ENCODE results near the gene DPH7. TPM values are rescaled to one million over a fixed set of nuclear protein-coding genes. Genes with fewer than 3 reads are reported as not detected.
"Not testable (repeated sequence)": the region's sequence is repeated elsewhere in the genome, so short reads cannot be mapped to it uniquely, and the experiment has no call there.

Gene DPH7
- total RNA-seq, 2 donors from 2014 or later, result 32.5 to 78.0 TPM

GRCh38 chr9:137521405-137521985 lies 57.2 kb downstream of the DPH7 start:
- DNase-seq (ENCODE audit: low spot score), result no peak
- H3K4me1 Mint-ChIP-seq (ENCODE audit: low read depth in 2 of 2), result peaks cover 5 to 18% of the 10 kb centered on the region in 2 donors
- H3K4me3 Mint-ChIP-seq, result no peak overlapping the region
- peak in 1 of 2 donors; percentile 43 for ATAC-seq
- no peaks in the 10 kb centered on the region for H3K9me3 Mint-ChIP-seq
- H3K36me3 Mint-ChIP-seq, result no peaks in the 10 kb centered on the region
- no peak overlapping the region for H3K27ac Mint-ChIP-seq
- H3K27me3 Mint-ChIP-seq, result no peaks in the 10 kb centered on the region

- peaks cover 5 to 18% of the 10 kb centered on the region in 2 donors for H3K4me1 Mint-ChIP-seq (ENCODE audit: low read depth in 2 of 2)
- H3K4me3 Mint-ChIP-seq, result no peak overlapping the region
- no peaks in the 10 kb centered on the region for H3K9me3 Mint-ChIP-seq
- no peaks in the 10 kb centered on the region for H3K36me3 Mint-ChIP-seq
- H3K27ac Mint-ChIP-seq, result no peak overlapping the region
- no peaks in the 10 kb centered on the region for H3K27me3 Mint-ChIP-seq
- no peak for DNase-seq (ENCODE audit: low spot score)
- ATAC-seq, result peak in 1 of 2 donors; percentile 27
Measured at GRCh38 chr9:137520614-137521404, 57.9 kb downstream of the DPH7 start.

GRCh38 chr9:137519553-137519952 lies 59.2 kb downstream of the DPH7 start:
- peak in 1 of 2 donors; percentile 38 for ATAC-seq
- Mint-ChIP-seq H3K9me3 (no peaks in the 10 kb centered on the region), H3K27me3 (no peaks in the 10 kb centered on the region), H3K4me3 (no peak overlapping the region), H3K27ac (no peak overlapping the region), H3K36me3 (no peaks in the 10 kb centered on the region), H3K4me1 (ENCODE audit: low read depth in 2 of 2) (peaks cover 0 to 13% of the 10 kb centered on the region in 2 donors)
- DNase-seq (ENCODE audit: low spot score), result no peak

GRCh38 chr9:137518661-137519459 lies 59.9 kb downstream of the DPH7 start:
- not testable (repeated sequence) for DNase-seq (ENCODE audit: low spot score); H3K27ac Mint-ChIP-seq; H3K9me3 Mint-ChIP-seq; H3K27me3 Mint-ChIP-seq; ATAC-seq; H3K36me3 Mint-ChIP-seq; H3K4me3 Mint-ChIP-seq
- peaks cover 0 to 11% of the 10 kb centered on the region in 2 donors for H3K4me1 Mint-ChIP-seq (ENCODE audit: low read depth in 2 of 2)

GRCh38 chr9:137516144-137516917 lies 62.4 kb downstream of the DPH7 start:
- no peaks in the 10 kb centered on the region for H3K27me3 Mint-ChIP-seq
- peaks cover 6 to 10% of the 10 kb centered on the region in 2 donors for H3K4me1 Mint-ChIP-seq (ENCODE audit: low read depth in 2 of 2)
- ATAC-seq (no peak), DNase-seq (ENCODE audit: low spot score) (no peak)
- H3K4me3 Mint-ChIP-seq, result no peak overlapping the region
- no peaks in the 10 kb centered on the region for H3K9me3 Mint-ChIP-seq
- H3K27ac Mint-ChIP-seq, result no peak overlapping the region
- no peaks in the 10 kb centered on the region for H3K36me3 Mint-ChIP-seq

GRCh38 chr9:137515338-137515724 lies 63.4 kb downstream of the DPH7 start:
- Mint-ChIP-seq H3K4me1 (ENCODE audit: low read depth in 2 of 2) (peaks cover 5 to 6% of the 10 kb centered on the region in 2 donors), H3K4me3 (no peak overlapping the region), H3K27ac (no peak overlapping the region), H3K9me3 (no peaks in the 10 kb centered on the region), H3K27me3 (no peaks in the 10 kb centered on the region), H3K36me3 (no peaks in the 10 kb centered on the region)
- no peak for DNase-seq (ENCODE audit: low spot score)
- ATAC-seq, result no peak

- Mint-ChIP-seq H3K27me3 (no peaks in the 10 kb centered on the region), H3K4me3 (no peak overlapping the region), H3K9me3 (no peaks in the 10 kb centered on the region), H3K4me1 (ENCODE audit: low read depth in 2 of 2) (peaks cover 5 to 6% of the 10 kb centered on the region in 2 donors), H3K27ac (no peak overlapping the region), H3K36me3 (no peaks in the 10 kb centered on the region)
- no peak for ATAC-seq
- no peak for DNase-seq (ENCODE audit: low spot score)
Measured at GRCh38 chr9:137514691-137515337, 63.9 kb downstream of the DPH7 start.

- H3K4me3 Mint-ChIP-seq; H3K27me3 Mint-ChIP-seq; H3K27ac Mint-ChIP-seq; H3K36me3 Mint-ChIP-seq; H3K9me3 Mint-ChIP-seq; H3K4me1 Mint-ChIP-seq (ENCODE audit: low read depth in 2 of 2); ATAC-seq: not testable (repeated sequence)
- DNase-seq (ENCODE audit: low spot score), result peak; percentile 57
Measured at GRCh38 chr9:137513801-137514570, 64.7 kb downstream of the DPH7 start.

- H3K36me3 Mint-ChIP-seq; H3K9me3 Mint-ChIP-seq; H3K4me3 Mint-ChIP-seq; H3K4me1 Mint-ChIP-seq (ENCODE audit: low read depth in 2 of 2); H3K27ac Mint-ChIP-seq; H3K27me3 Mint-ChIP-seq; DNase-seq (ENCODE audit: low spot score); ATAC-seq: not testable (repeated sequence)
Measured at GRCh38 chr9:137513136-137513535, 65.6 kb downstream of the DPH7 start.

GRCh38 chr9:137511758-137512463 lies 66.8 kb downstream of the DPH7 start:
- no peaks in the 10 kb centered on the region for H3K27me3 Mint-ChIP-seq
- H3K4me3 Mint-ChIP-seq, result no peak overlapping the region
- DNase-seq (ENCODE audit: low spot score) (peak; percentile 50), ATAC-seq (no peak)
- H3K27ac Mint-ChIP-seq, result no peak overlapping the region
- no peaks in the 10 kb centered on the region for H3K36me3 Mint-ChIP-seq
- peaks cover 5 to 6% of the 10 kb centered on the region in 2 donors for H3K4me1 Mint-ChIP-seq (ENCODE audit: low read depth in 2 of 2)
- H3K9me3 Mint-ChIP-seq, result no peaks in the 10 kb centered on the region

GRCh38 chr9:137511126-137511525 lies 67.6 kb downstream of the DPH7 start:
- H3K9me3 Mint-ChIP-seq, H3K4me3 Mint-ChIP-seq, ATAC-seq: not testable (repeated sequence)

GRCh38 chr9:137509198-137509597 lies 69.5 kb downstream of the DPH7 start:
- H3K4me1 Mint-ChIP-seq (ENCODE audit: low read depth in 2 of 2), result peaks cover 5 to 6% of the 10 kb centered on the region in 2 donors
- no peaks in the 10 kb centered on the region for H3K27me3 Mint-ChIP-seq
- H3K27ac Mint-ChIP-seq, result no peak overlapping the region
- ATAC-seq (no peak), DNase-seq (ENCODE audit: low spot score) (no peak)
- no peaks in the 10 kb centered on the region for H3K9me3 Mint-ChIP-seq
- H3K36me3 Mint-ChIP-seq, result no peaks in the 10 kb centered on the region
- H3K4me3 Mint-ChIP-seq, result no peak overlapping the region

More at GRCh38 chr9:137511126-137511525, 67.6 kb downstream of the DPH7 start:
- H3K27ac Mint-ChIP-seq; H3K36me3 Mint-ChIP-seq; H3K4me1 Mint-ChIP-seq (ENCODE audit: low read depth in 2 of 2); H3K27me3 Mint-ChIP-seq: not testable (repeated sequence)
- DNase-seq (ENCODE audit: low spot score), result peak; percentile 29

Data from natural killer cell treated with Interleukin-12 subunit alpha and Interleukin-12 subunit beta and Interleukin-15 and Interleukin-18, amount 100 ng/mL, for 72 hours (primary cell).